ENCODE measurements around the gene ZNF239. TPM values are rescaled to one million over a fixed set of nuclear protein-coding genes. Genes with fewer than 3 reads are reported as not detected.

ZNF239 gene
- total and polyA plus RNA-seq, 2 of the 8 experiments (the other 6 are each of a cell fraction or from before 2014, with no cell fraction given): 2.4 to 11.4 TPM

- H3K4me2 ChIP-seq (ENCODE audit: insufficient read depth in 1 of 2, low read depth in 2 of 2, low read length in 2 of 2): no peak overlapping the region
- TF ChIP-seq GTF2F1 (IDR thresholded peaks at IDR 0.05; ENCODE audit: borderline replicate concordance, low read depth, low read length): no peak
- no peak for TF ChIP-seq RAD21 (IDR thresholded peaks at IDR 0.05 in 1 of 2, conservative IDR thresholded peaks at IDR 0.05 in 1 of 2; ENCODE audit: low read depth in 2 of 2, low read length in 2 of 2)
- no peak for TF ChIP-seq JUND (IDR thresholded peaks at IDR 0.05; ENCODE audit: low read length)
- TF ChIP-seq KDM4A (IDR thresholded peaks at IDR 0.05; ENCODE audit: low read depth, low read length, severe bottlenecking): no peak
- TF ChIP-seq SIN3A (conservative IDR thresholded peaks at IDR 0.05 in 1 of 2, IDR thresholded peaks at IDR 0.05 in 1 of 2; ENCODE audit: low read depth in 1 of 2, low read length in 2 of 2): no peak
- no peak for TF ChIP-seq TAF1 (IDR thresholded peaks at IDR 0.05; ENCODE audit: low read depth, low read length)
- TF ChIP-seq ASH2L (IDR thresholded peaks at IDR 0.05; ENCODE audit: low read length): no peak
- TF ChIP-seq SRF (IDR thresholded peaks at IDR 0.05; ENCODE audit: low read depth, low read length): no peak
- TF ChIP-seq POU5F1 (IDR thresholded peaks at IDR 0.05; ENCODE audit: low read depth, low read length): no peak
- no peak for TF ChIP-seq HDAC2 (IDR thresholded peaks at IDR 0.05; ENCODE audit: borderline replicate concordance in 1 of 2, low read depth in 2 of 2, low read length in 2 of 2)
- TF ChIP-seq E2F6 (IDR thresholded peaks at IDR 0.05): no peak
- H2BK120ac ChIP-seq (replicated peaks; ENCODE audit: low read depth, low read length): no peak overlapping the region
- no peak overlapping the region for H3K4ac ChIP-seq (replicated peaks; ENCODE audit: insufficient read length, low read depth, low read length)
- H3K18ac ChIP-seq (ENCODE audit: extremely low read depth, low read length): no peak overlapping the region
- H3K79me1 ChIP-seq (ENCODE audit: low read depth, low read length): 0 out of 2 replicates have a peak, but pooled peaks cover 5% of the 10 kb centered on the region
- H2BK5ac ChIP-seq (ENCODE audit: low read depth, low read length): no peak overlapping the region
- no peak overlapping the region for H4K91ac ChIP-seq (replicated peaks; ENCODE audit: insufficient read length, low read length)
- no peak overlapping the region for H3K9ac ChIP-seq (replicated peaks in 1 of 4; ENCODE audit: extremely low read depth in 1 of 4, low read depth in 3 of 4, low read length in 3 of 4)
- H3K27ac ChIP-seq (ENCODE audit: low read depth, low read length): no peak overlapping the region
- no peak overlapping the region for H2BK20ac ChIP-seq (ENCODE audit: low read length)
- H3K14ac ChIP-seq (ENCODE audit: insufficient read length): no peak overlapping the region
- peaks cover 7% of the 10 kb centered on the region; the same call in 1 of the 2 replicates for H3K23me2 ChIP-seq (ENCODE audit: low read depth, low read length)
- H4K8ac ChIP-seq (ENCODE audit: extremely low read depth, insufficient read depth, low read length): no peak overlapping the region
- FAIRE-seq (no peak), DNase-seq (ENCODE audit: low read depth in 1 of 2, low spot score in 2 of 2) (no peak)
- no peak overlapping the region for H3K4me3 ChIP-seq (ENCODE audit: extremely low read depth in 1 of 4, insufficient read depth in 2 of 4, low read depth in 3 of 4, low read length in 4 of 4)
- peaks cover 0 to 19% (median 9%) of the 10 kb centered on the region in 4 experiments; a peak in 6 of 7 replicates for H3K27me3 ChIP-seq (replicated peaks in 1 of 4; ENCODE audit: control insufficient read depth in 3 of 4, extremely low read depth in 1 of 4, insufficient read depth in 3 of 4, low read length in 3 of 4)
- no peaks in the 10 kb centered on the region for H3K36me3 ChIP-seq (ENCODE audit: control insufficient read depth in 2 of 4, insufficient read depth in 4 of 4, low read length in 3 of 4)
- POLR2A ChIA-PET (ENCODE audit: partially characterized antibody): no interaction called here
- no peak overlapping the region for H2AK5ac ChIP-seq (ENCODE audit: low read depth, low read length)
- 90% methylated on average over 4 of the region's 5 CpGs; no CpG with 5 or more reads in 1 of the 2 experiments for whole genome bisulfite sequencing, 2 experiments (ENCODE audit: extremely low coverage in 1 of 2, insufficient coverage in 1 of 2, insufficient read length in 1 of 2, insufficient replicate concordance in 2 of 2, low coverage in 1 of 2, low lambda C conversion rate in 2 of 2, missing lambda C conversion rate in 1 of 2)
- H3K79me2 ChIP-seq (ENCODE audit: control insufficient read depth in 1 of 2, insufficient read depth in 2 of 2, low read length in 2 of 2): peaks cover 0 to 3% of the 10 kb centered on the region in 2 experiments; a peak in 1 of 4 replicates
- H4K5ac ChIP-seq (ENCODE audit: insufficient read length, low read depth, low read length): no peak overlapping the region
- no peak overlapping the region for H2BK15ac ChIP-seq (ENCODE audit: low read length)
- CTCF ChIA-PET (ENCODE audit: partially characterized antibody): no interaction called here
- no peak overlapping the region for H2AFZ ChIP-seq (ENCODE audit: low read length)
- H3K56ac ChIP-seq (replicated peaks; ENCODE audit: insufficient read length, low read depth, low read length): no peak overlapping the region
- no peak overlapping the region for H3K23ac ChIP-seq (ENCODE audit: insufficient read length)
- H4K20me1 ChIP-seq (replicated peaks in 1 of 2; ENCODE audit: control insufficient read depth in 1 of 2, insufficient read depth in 2 of 2, low read length in 2 of 2): no peaks in the 10 kb centered on the region
- H2BK12ac ChIP-seq (ENCODE audit: low read depth, low read length): no peak overlapping the region
- peaks cover 21 to 40% of the 10 kb centered on the region in 2 experiments for H3K9me3 ChIP-seq (ENCODE audit: insufficient read depth in 2 of 2, low read depth in 1 of 2, low read length in 1 of 2)
- peaks cover 0 to 5% (median 1%) of the 10 kb centered on the region in 4 experiments; a peak in 2 of 7 replicates for H3K4me1 ChIP-seq (replicated peaks in 1 of 4; ENCODE audit: control insufficient read depth in 3 of 4, insufficient read depth in 4 of 4, low read length in 3 of 4)
Measured at GRCh38 chr10:43576580-43576979, 2.2 kb upstream of the ZNF239 start.
